GM12874 (cell line): ENCODE measurements around the gene QRFPR.

Experiments used
- CTCF ChIP-seq: IDR thresholded peaks from 2 replicates; pipeline ENCODE4 v1.5.1; 2011; ENCODE audit warnings: low read depth, mild to moderate bottlenecking, control low read depth, low read length, moderate library complexity; ENCODE audit not compliant: insufficient read depth

Gene QRFPR

DNA sequence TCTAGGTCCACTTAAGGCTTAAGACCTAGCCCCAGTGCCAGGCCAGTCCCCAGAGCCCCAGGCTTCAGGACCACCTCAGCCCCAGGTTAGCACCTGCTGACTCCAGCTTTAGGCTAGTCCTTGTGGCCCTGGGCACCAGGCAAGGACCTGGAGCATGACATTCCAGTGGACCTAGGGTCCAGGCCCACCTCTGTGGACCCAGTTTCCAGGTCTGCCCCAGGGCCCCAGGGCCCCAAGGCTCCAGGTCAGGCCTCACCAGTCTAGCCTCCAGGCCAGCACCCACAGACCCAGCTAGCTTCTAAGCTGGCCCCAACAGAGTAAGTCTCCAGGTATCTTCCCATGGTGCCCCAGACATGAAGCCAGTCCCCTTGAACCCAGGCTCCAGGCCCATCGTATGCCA lies 97.5 kb downstream of the QRFPR start:
- no peak for TF ChIP-seq CTCF

DNA sequence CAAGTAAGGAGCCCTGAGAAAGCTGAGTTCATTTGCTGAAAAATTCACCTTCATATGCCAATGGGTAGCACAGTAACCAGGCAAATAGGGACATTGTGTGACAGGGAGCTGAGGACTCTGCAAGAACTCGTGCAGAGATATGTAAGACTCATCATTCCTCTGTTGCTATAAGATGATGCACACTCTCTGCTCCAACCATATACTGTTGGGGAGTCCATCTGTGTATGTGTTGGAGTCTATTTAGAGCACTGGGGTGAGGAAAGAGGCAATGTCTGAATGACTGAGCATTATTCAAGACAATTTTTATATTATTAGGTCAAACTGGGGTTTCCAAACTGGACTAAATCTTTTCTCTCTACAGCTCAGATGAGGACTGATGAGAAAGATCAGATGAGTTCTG lies 100.4 kb downstream of the QRFPR start:
- TF ChIP-seq CTCF, result no peak

GRCh38 chr4:121278811-121279368 lies 101.9 kb downstream of the QRFPR start:
- TF ChIP-seq CTCF, result no peak
